GM21423 (cell line): ENCODE data around the gene SLAMF6.
A peak's percentile ranks its signal among the peaks of the same experiment; 100 is the strongest.
"Not testable (repeated sequence)": the region's sequence is repeated elsewhere in the genome, so short reads cannot be mapped to it uniquely, and the experiment has no call there.

ENCODE experiments used
- ATAC-seq: cut with Tn5 transposase; IDR thresholded peaks from one replicate; pipeline ENCODE4 v1.9.1; 2021; ENCODE audit warnings: mild to moderate bottlenecking, moderate library complexity; ENCODE audit not compliant: unreplicated experiment

SLAMF6 gene

DNA sequence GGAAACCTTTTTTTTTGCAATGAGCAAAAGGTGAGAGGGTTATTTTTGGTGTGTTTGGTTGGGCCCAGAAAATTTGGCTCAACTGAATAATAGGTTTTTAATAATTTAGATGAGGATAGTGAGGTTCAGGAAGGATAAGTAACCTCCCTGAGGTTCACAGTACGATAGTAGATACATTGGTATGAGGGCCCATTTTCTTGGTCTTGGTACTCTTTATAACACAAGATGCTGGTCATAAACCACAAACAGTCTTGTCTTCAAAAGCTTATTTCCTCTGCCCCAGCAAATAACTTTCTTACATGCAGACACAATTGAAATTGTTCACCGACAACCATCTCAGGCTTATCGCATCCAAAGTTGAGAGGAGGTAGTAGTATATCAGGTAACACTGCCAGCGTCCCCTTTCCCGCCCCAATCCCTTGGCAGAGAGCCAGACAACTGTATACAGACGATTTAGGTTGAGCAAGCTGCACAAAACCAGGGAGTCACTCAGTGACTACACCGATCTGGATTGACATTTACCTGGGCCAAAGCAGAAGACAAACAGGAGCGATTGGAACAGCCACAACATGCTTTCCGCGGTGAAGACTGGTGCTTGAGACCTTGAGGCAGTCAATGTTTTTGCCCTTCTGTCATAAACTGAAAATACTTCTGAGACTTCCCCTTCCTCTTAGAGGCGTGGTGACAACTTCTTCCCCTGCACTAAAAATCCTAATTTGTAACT lies at the start of gene SLAMF6:
SLAMF6 (minus strand) TSS at position 634 of the 724 bp plus-strand sequence; CDS start at position 571, 63 bp downstream.
- peak; percentile 41 for ATAC-seq

DNA sequence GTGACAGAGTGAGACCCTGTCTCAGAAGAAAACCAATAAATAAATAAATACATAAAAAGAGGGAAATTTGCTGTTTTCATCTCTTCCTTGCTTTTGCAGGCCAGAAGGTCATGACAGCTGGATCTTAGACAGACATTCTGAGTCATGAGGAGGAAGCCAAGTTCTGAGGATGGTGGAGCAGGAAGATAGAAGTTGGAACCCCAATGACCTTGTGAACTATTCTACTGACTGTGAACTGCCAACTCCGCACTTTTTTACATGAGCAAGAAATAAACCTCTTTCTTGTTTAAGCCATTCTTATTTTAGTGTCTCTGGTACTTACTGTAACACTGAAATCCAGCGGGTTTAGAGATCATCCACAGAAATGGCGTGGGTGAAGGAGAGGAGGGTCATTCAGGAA lies 47.8 kb upstream of the SLAMF6 start:
- no peak for ATAC-seq

DNA sequence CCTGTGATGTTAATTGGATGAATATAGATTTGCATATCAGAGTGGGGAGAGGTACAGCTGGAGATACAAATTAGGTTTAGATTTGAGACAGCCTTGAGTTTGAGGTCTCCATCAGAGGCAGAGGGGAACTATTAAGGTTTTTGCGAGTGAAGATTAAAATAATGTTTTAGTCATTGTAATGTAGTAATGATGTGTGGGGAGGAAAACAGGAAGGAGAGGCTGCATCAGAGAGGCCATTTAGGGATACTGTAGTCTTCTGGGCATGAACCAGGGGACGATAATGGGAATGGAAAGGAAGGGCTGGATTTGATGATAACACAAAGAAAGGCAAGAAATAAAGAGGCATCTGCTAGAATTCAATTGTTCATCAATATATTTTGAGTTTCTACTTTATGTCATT lies 46.8 kb upstream of the SLAMF6 start:
- no peak for ATAC-seq

DNA sequence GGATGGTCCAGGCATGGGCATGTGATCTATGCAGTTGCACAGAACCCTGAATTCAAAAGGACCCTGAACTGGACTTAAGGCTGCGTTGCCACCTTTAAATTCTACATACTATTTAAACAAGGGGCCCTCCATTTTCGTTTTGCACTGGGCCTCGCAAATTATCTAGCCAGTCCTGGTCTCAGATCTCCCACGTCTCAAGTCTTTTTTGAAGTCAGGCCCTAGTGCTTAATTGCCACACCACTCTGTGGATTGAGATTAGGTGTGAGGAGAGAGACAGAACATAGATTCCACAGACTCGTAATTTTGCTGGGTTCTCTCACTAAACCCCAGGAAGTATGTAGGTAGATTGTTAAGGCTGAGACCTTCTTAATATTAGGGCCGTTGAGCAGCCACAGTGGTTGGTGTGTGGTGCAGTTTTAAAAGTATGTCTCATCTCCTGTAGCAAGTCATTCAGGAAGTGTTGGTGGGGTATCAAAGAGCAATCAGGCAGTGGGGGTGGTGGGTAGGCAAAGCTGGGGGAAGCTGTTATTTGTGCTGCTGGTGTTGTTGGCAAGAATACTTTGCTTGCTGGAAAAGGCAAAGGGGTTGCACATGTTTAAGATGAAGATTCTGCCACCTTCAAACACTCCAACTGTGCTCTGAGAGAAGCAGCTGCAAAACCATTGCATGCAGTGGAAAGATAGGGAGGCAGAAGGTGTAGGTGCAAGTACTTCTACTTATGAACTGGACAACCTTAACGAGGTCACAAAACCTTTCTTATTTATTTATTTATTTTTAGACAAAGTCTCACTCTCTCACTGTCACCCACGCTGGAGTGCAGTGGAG lies 45.0 kb upstream of the SLAMF6 start:
- ATAC-seq, result no peak

- ATAC-seq, result no peak
These were observed 44.3 kb upstream of the SLAMF6 start for GRCh38 chr1:160567341-160567740.

GRCh38 chr1:160565564-160565963 lies 42.5 kb upstream of the SLAMF6 start:
- ATAC-seq, result no peak

- not testable (repeated sequence) for ATAC-seq
These were observed 40.2 kb upstream of the SLAMF6 start for GRCh38 chr1:160563230-160563629.

DNA sequence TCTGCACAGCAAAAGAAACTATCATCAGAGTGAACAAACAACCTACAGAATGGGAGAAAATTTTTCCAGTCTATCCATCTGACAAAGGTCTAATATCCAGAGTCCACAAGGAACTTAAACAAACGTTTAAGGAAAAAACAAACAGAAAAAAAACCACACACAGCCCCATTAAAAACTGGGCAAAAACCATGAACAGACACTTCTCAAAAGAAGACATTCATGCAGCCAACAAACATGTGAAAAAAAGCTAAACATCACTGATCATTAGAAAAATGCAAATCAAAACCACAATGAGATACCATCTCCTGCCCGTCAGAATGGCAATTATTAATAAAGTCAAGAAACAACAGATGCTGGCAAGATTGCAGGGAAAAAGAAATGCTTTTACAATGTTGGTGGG lies 39.7 kb upstream of the SLAMF6 start:
- not testable (repeated sequence) for ATAC-seq

DNA sequence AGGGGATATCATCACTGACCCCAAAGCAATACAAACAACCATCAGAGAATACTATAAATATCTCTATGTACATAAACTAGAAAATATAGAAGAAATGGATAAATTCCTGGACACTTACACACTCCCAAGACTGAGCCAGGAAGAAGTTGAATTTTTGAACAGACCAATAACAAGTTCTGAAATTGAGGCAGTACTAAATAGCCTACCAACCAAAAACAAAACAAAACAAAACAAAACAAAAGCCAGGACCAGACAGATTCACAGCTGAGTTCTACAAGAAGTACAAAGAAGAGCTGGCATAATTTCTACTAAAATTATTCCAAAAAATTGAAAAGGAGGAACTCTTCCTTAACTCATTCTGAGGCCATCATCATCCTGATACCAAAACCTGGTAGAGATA lies 37.8 kb upstream of the SLAMF6 start:
- no peak for ATAC-seq

GRCh38 chr1:160560045-160560705 lies 37.1 kb upstream of the SLAMF6 start:
- ATAC-seq, result no peak

DNA sequence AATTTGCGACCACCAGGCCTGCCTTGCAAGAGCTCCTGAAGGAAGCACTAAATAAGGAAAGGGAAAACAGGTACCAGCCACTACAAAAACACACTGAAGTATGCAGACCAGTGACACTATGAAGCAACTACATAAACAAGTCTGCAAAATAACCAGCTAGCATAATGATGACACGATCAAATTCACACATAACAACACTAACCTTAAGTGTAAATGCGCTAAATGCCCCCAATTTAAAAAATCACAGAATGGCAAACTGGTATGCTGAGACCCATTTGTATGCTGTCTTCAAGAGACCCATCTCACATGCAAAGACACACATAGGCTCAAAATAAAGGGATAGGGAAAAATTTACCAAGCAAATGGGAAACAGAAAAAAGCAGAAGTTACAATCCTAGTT lies 36.4 kb upstream of the SLAMF6 start:
- not testable (repeated sequence) for ATAC-seq

GRCh38 chr1:160558660-160559380 lies 35.8 kb upstream of the SLAMF6 start:
- no peak for ATAC-seq

- ATAC-seq, result no peak
These were observed 30.7 kb upstream of the SLAMF6 start for GRCh38 chr1:160553778-160554177.

GRCh38 chr1:160552425-160552824 lies 29.4 kb upstream of the SLAMF6 start:
- no peak for ATAC-seq

- ATAC-seq, result no peak
These were observed 27.5 kb upstream of the SLAMF6 start for GRCh38 chr1:160550572-160551034.

GRCh38 chr1:160549665-160550006 lies 26.6 kb upstream of the SLAMF6 start:
- ATAC-seq, result no peak

GRCh38 chr1:160548960-160549664 lies 26.1 kb upstream of the SLAMF6 start:
- ATAC-seq, result peak; percentile 56

DNA sequence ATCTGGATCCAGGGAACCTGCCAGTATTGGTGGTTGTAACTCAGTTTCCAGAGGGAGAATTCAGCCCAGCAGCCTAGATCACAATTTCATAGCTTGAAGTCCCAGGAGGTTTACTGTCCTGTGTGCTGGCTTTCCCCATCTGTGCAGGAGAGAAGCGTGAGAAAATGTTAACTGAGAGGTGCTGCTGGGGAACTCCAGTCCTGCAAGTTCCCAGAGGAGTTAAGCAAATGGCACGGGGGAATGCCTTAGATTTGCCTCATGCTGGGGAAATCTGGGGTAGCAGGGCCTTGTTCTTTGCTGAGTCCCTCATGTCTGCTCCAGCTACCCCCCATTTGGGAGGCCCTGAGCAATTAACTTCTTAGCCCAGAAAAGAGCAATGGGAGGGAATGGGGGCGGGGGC lies 25.1 kb upstream of the SLAMF6 start:
- ATAC-seq, result peak; percentile 49

GRCh38 chr1:160547422-160547821 lies 24.4 kb upstream of the SLAMF6 start:
- no peak for ATAC-seq

GRCh38 chr1:160546942-160547341 lies 23.9 kb upstream of the SLAMF6 start:
- no peak for ATAC-seq
